ENCODE results near the gene CFAP46. TPM values are rescaled to one million over a fixed set of nuclear protein-coding genes. Genes with fewer than 3 reads are reported as not detected.

Gene CFAP46
- total RNA-seq, 1 donor from 2014 or later = 10.9 TPM

- no peak overlapping the region for H3K27ac Mint-ChIP-seq
- peaks cover 28% of the 10 kb centered on the region for H3K27me3 Mint-ChIP-seq
Observed at GRCh38 chr10:132813560-132814468, 128.6 kb downstream of the CFAP46 start.

GRCh38 chr10:132813001-132813401 is 129.4 kb downstream of the CFAP46 start:
- DNase-seq (ENCODE audit: extremely low spot score, unreplicated experiment) = no peak
- Mint-ChIP-seq H3K36me3 (no peaks in the 10 kb centered on the region), H3K9me3 (no peaks in the 10 kb centered on the region), H3K27me3 (peaks cover 25% of the 10 kb centered on the region), H3K4me3 (no peak overlapping the region), H3K4me1 (ENCODE audit: unreplicated experiment) (peaks cover 5% of the 10 kb centered on the region), H3K27ac (no peak overlapping the region)
- no peak for TF ChIP-seq CTCF (conservative IDR thresholded peaks at IDR 0.05)

More at GRCh38 chr10:132813560-132814468, 128.6 kb downstream of the CFAP46 start:
- Mint-ChIP-seq H3K9me3 (peaks cover under 1% of the 10 kb centered on the region), H3K4me1 (ENCODE audit: unreplicated experiment) (peaks cover 5% of the 10 kb centered on the region), H3K4me3 (no peak overlapping the region), H3K36me3 (no peaks in the 10 kb centered on the region)
- no peak for DNase-seq (ENCODE audit: extremely low spot score, unreplicated experiment)
- no peak for TF ChIP-seq CTCF (conservative IDR thresholded peaks at IDR 0.05)

DNA sequence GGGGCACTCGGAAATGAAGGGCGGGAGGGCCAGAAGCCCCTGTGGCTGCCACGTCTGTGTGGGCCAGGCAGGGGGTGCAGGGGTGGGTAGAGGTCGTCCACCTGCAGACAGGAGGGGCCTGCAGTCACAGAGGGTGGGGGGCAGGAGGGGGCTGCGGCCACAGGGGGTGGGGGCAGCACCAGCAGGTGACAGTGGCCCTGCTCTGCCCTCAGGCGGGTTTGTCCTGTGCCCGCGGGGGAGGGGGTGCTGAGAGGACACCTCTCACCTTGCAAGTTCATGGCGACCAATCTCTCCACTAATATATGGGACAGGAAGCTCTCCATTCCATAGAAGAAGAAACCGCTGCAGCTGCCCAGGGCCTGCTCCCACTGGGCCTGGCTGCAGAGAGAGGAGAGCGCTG is 129.8 kb downstream of the CFAP46 start:
- Mint-ChIP-seq H3K9me3 (no peaks in the 10 kb centered on the region), H3K4me1 (ENCODE audit: unreplicated experiment) (peaks cover 5% of the 10 kb centered on the region), H3K36me3 (no peaks in the 10 kb centered on the region), H3K27me3 (peaks cover 25% of the 10 kb centered on the region), H3K4me3 (no peak overlapping the region), H3K27ac (no peak overlapping the region)
- no peak for DNase-seq (ENCODE audit: extremely low spot score, unreplicated experiment)
- no peak for TF ChIP-seq CTCF (conservative IDR thresholded peaks at IDR 0.05)

DNA sequence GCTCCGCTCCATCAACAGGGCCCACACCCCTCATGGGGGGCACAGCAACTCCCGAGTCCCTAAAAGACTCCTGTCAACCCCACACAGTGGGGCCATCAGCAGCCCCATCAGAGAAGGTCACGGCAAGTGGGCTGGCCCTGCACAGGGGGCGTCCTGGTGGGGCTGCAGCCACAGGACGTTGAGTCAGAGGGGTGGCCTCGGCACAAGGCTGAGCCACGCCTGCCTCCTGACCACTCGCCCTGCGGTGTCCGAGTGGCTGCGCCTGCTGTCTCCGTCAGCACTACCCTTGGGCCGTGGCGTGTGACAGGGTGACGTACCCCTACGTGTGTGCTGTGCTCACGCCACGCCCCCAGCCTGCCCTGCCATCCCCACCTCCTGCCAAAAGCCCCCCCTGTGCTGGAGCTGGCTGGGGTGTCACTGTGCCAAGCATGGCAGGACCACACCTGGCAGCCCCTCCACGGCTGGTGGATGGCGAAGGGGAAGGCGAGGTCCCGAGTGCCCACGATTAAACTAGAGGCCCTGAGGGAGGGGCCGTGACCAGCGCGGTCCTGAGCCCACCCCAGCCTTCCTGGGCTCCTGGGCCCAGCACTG is 130.4 kb downstream of the CFAP46 start:
- no peak for TF ChIP-seq CTCF (conservative IDR thresholded peaks at IDR 0.05)

GRCh38 chr10:132810807-132811700 is 131.3 kb downstream of the CFAP46 start:
- Mint-ChIP-seq H3K9me3 (no peaks in the 10 kb centered on the region), H3K36me3 (no peaks in the 10 kb centered on the region), H3K4me3 (no peak overlapping the region), H3K27ac (no peak overlapping the region), H3K27me3 (peaks cover 13% of the 10 kb centered on the region), H3K4me1 (ENCODE audit: unreplicated experiment) (peaks cover 3% of the 10 kb centered on the region)
- TF ChIP-seq CTCF (conservative IDR thresholded peaks at IDR 0.05) = no peak
- DNase-seq (ENCODE audit: extremely low spot score, unreplicated experiment) = no peak

More for the DNA sequence above, 130.4 kb downstream of the CFAP46 start:
- Mint-ChIP-seq H3K4me3 (no peak overlapping the region), H3K36me3 (no peaks in the 10 kb centered on the region), H3K9me3 (no peaks in the 10 kb centered on the region), H3K27me3 (peaks cover 20% of the 10 kb centered on the region), H3K27ac (no peak overlapping the region), H3K4me1 (ENCODE audit: unreplicated experiment) (peaks cover 5% of the 10 kb centered on the region)
- no peak for DNase-seq (ENCODE audit: extremely low spot score, unreplicated experiment)

Measured in type B pancreatic cell (in vitro differentiated cells).